GM21367 (cell line): ENCODE measurements around the gene FITM1.
"Not testable (repeated sequence)": the region's sequence is repeated elsewhere in the genome, so short reads cannot be mapped to it uniquely, and the experiment has no call there.

ENCODE experiments used
- ATAC-seq: cut with Tn5 transposase; IDR thresholded peaks from one replicate; pipeline ENCODE4 v1.9.1; 2021; ENCODE audit not compliant: unreplicated experiment

Gene FITM1

DNA sequence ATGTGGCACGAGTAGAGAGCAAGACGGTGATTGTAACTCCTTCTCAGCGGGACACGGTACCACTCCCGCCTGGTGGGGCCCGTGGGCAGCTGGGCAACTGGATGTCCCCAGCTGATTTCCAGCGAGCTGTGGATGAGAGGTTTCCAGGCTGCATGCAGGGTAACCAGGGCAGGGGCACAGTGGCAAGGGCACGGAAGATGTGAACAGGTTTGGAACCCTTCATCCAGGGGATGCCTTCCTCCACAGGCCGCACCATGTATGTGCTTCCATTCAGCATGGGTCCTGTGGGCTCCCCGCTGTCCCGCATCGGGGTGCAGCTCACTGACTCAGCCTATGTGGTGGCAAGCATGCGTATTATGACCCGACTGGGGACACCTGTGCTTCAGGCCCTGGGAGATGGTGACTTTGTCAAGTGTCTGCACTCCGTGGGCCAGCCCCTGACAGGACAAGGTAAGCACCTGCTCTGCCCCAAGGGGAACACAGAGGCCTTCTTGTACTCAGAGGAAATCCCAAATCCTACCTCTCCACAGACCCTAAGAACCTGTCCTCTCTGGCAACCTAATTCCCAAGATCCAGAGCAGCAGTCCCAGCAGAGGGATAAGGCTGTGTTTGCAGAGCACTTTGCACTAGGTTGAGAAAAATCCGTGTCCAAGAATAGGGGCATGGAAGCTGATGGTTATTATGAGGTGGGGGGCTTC lies 32.1 kb upstream of the FITM1 start:
- ATAC-seq, result no peak

DNA sequence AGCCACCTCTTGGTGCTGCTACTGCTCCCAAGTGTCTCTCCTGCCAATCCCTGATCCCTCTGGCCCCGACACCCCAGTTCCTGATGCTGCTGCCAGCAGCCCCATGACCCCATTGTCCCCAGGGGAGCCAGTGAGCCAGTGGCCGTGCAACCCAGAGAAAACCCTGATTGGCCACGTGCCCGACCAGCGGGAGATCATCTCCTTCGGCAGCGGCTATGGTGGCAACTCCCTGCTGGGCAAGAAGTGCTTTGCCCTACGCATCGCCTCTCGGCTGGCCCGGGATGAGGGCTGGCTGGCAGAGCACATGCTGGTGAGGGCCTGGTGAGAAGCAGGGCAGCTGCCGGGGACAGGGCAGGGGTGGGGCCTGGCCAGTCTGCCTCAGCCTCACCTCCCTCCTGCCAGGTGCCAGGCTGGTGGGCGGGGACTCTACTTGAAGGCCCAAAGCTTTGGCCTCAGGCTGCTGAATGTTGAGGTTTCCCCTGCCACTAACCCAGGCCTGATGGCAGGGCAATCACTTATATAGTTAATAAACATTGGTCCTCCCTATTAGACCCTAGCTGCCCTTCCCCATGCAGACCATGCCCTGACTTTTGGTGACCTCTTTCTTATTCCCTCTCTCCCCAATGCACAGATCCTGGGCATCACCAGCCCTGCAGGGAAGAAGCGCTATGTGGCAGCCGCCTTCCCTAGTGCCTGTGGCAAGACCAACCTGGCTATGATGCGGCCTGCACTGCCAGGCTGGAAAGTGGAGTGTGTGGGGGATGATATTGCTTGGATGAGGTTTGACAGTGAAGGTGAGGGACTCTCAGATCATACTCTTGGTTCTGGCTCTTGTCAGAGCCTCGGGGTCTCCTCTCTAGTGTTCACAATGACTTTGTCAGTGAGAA lies 31.3 kb upstream of the FITM1 start:
- no peak for ATAC-seq

DNA sequence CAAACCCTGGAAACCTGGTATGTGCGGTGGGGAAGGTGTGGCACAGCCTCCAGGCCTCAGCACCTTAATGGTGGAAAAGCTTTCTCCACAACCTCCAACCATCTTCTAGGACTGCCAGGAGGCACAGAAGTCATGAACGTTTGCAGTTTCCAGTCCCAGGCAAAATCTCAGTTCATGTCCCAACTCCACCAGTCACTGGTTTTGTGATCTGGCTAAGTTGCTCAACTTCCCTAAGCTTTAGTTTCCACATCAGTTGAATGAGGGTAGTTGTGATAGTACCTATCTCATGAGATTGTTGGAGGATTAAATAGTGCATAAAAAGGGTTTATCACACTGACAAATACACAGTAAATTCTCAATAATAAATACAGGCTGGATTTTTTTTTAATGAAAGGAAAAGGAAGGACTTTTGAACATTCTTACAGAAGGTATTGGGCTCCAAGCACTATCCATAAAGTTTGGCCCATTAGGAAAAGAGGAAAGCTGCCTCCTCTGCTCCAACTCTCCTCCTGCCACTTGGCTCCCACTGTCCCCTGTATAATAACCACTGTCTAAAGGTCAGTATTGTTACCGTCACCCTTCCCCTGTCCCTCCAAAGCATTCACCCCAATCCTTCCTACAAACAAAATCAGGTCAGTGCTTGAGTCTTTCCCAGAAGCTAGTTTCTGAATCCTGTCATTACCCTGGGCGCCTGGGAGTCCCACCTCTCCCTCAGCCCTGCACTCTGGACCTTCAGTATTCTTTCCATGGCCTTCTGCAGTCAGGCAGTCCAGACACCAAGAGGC lies 30.1 kb upstream of the FITM1 start:
- no peak for ATAC-seq

DNA sequence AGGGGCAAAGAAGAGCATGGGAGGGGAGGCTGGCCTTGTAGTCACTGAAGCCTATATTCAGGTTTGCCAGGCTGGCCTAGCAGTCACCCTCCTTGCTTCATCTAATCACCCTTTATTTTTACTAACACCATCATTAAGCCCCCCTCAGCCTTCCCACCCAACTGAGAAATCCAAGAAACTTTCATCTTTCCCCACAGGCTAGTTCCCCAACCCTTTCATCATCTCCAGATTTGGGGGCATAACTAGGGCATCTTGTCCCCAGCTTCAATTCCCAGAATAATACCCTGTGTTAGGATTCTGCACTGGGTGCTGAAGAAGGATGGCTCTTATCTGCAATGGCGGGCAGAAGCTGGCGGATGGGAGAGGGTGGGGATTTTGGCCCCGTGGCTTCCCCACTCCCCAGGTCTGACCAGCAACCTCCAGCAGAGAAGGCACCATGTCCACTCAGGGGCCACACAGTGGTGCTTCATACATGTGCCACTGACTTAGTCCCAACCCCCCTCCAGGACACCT lies 29.4 kb upstream of the FITM1 start:
- ATAC-seq, result no peak

DNA sequence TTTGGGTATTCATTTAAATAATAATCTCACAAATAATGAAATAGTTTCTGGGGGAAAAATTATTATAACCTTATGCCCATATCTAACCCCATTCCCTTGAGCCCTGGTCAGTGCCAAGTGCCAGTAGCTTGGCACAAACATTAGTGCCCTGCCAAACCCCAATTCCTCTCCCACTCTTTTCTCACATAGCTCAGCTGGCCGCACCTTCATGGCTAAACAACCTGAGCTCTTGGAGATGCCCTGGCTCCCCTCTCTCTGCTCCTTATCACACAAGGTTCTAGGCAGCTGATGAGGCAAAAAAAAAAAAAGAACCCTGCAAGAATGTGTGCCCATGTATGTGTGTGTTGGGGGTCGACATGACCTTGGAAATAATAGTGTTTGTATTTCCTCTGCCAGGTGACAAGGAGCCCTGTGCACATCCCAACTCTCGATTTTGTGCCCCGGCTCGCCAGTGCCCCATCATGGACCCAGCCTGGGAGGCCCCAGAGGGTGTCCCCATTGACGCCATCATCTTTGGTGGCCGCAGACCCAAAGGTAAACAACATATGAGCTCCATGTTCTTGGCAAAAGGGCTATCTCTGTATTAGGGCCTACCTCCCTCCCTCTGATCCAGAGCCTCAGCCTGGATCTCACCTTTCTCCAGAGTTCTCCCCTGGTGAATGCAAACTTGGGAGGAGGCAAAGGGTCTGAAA lies 28.0 kb upstream of the FITM1 start:
- ATAC-seq, result no peak

DNA sequence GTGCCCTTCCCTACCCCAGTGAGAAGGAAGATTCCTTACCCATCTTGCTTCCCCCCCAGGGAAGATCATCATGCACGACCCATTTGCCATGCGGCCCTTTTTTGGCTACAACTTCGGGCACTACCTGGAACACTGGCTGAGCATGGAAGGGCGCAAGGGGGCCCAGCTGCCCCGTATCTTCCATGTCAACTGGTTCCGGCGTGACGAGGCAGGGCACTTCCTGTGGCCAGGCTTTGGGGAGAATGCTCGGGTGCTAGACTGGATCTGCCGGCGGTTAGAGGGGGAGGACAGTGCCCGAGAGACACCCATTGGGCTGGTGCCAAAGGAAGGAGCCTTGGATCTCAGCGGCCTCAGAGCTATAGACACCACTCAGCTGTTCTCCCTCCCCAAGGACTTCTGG lies 27.0 kb upstream of the FITM1 start:
- ATAC-seq, result no peak

DNA sequence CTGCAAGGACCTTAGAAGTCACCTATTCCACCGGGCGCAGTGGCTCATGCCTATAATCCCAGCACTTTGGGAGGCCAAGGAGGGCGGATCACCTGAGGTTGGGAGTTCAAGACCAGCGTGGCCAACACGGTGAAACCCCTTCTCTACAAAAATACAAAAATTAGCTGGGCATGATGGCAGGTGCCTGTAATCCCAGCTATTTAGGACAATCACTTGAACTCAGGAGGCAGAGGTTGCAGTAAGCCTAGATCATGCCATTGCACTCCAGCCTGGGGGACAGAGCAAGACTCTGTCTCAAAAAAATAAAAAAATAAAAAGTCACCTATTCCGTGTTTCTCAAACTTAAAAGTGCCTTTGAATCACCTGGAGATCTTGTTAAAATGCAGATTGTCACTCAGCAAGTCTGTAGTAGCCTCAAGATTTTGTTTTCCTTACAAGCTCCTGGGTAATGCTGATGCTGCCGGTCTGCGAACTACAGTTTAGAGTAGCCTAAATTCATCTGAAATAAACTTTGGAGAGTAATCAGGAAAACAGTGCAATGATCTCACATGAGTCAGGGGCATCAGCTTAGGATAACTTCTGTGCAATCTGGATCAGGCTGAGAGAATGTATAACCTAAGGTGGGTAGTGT lies 24.7 kb upstream of the FITM1 start:
- not testable (repeated sequence) for ATAC-seq

DNA sequence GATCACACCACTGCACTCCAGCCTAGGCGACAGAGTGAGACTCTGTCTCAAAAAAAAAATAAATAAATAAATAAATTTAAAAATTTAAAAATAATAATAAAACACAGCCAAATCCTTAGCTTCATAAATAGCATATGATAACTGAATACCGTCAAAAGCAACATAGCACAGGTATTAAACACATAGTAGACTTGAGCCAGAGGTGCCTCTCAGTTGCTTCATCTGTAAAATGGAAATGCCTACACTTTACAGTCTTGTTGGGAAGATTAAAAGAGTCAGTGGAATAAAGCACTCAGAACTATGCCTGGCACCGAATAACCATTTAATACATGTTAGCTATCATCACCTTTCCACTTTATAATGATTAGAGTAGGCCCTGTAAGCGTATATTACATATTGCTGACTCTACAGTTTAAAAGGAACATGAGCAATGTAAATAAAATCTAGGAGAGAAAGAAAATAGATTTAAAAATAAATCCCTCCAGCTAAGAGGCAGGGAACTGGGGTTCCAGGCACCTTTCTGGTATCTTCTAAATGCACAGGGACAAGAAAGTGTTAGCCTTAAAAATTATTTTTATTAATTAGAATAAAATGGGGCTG lies 23.7 kb upstream of the FITM1 start:
- no peak for ATAC-seq

DNA sequence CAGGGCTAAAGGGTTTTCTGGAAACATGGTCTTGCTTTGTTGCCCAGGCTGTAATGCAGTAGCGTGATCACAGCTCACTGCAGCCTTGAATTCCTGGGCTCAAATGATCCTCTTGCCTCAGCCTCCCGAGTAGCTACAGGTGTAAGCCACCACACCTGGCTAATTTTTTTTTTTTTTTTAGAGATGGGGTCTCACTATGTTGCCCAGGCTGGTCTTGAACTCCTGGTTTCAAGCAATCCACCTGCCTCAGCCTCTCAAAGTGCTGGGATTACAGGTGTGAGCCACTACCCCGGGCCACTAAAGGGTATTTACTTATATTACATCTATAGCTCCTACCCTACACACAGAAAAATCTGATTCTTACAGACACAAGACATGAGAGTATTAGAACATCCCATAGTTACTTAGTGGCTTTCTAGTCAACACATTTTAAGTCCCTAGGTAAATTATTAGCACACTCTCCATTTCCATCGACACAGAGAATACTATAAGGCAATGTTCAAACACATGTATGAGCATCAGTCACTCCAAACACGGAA lies 22.1 kb upstream of the FITM1 start:
- no peak for ATAC-seq

DNA sequence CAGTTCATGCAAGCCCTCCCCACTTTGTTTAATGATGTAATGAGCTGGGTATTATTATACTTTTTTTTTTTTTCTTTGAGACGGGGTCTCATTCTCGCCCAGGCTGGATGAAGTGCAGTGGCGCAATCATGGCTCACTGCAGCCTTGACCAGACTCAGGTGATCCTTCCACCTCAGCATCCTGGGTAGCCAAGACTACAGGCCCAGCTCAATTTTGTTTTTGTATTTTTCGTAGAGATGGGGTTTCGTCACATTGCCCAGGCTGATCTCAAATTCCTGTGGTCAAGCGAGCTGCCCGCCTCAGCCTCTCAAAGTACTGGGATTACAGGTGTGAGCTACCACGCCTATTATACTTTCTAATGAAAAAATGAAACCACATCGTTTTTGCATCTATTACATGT lies 20.4 kb upstream of the FITM1 start:
- ATAC-seq, result no peak

DNA sequence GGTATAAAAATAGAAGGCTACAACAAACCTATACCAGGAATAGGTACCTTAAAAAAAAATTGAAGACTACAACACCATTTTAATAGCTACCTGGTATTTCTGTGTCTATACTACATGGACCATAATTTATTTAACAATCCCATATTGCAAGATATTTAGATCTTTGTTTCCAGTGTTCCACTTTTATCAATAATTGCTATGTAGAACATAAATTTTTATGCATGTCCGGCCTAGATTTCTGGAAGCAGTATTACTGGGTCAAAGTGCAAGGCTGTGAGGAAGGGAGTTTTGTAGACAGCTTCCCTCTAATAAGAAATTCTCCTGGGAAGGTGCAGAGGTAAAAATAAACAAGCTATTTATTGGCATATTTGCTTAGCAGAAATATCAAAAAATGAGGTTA lies 19.9 kb upstream of the FITM1 start:
- ATAC-seq, result no peak

DNA sequence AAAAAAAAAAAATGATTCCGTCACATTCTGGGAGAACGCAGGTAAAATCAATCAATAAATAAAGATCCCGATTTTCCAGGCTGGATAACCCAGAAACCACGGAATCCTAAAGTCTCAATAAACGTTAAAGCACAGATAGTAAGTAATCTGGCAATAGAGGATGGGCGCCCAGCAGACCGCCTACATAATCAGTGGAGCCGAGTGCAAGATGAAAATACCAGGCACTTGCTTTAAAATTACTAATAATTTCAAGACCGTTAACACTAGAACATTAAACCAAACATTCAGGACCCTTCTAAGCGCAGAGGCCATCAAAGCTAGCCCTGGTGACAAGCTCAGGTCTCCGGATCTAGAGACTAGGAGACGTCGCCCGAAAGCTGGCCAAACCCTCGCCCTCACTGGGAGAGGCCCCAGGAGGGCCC lies 17.1 kb upstream of the FITM1 start:
- ATAC-seq, result no peak

DNA sequence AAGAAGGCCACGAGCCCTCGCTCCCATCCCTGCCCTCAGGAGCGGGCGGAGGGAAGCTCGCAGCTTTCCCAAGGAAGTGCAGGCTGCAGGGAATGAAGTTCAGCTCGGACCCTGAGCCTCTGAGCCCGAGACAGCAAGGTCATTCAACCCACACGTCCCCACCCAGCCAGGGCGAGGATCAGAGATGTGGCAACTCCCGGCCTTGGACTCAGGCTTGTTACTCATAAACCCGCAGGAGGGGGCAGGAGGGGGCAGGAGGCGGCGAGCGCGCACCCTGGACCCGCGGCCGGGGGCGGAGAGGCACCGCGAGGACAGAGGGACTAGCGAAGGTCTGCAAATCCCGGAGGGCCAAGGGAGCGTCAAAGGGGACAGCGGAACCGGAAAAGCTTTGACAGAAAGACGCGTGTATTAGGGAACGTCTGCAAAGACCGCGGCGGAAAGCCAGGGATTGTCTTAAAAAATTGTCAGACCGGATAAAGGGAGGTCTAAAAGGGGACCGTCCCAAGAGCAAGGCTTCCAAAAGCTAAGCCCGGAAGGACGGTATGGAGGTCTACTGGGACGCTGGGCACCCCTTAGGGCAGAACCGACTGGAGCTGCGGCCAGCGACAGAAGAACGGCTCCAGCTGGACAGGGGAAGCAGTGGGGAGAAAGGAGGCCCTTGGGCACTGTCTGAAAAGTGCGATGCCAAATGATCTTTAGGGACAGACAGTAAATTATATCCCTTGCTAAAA lies 16.5 kb upstream of the FITM1 start:
- ATAC-seq, result peak; percentile 29

DNA sequence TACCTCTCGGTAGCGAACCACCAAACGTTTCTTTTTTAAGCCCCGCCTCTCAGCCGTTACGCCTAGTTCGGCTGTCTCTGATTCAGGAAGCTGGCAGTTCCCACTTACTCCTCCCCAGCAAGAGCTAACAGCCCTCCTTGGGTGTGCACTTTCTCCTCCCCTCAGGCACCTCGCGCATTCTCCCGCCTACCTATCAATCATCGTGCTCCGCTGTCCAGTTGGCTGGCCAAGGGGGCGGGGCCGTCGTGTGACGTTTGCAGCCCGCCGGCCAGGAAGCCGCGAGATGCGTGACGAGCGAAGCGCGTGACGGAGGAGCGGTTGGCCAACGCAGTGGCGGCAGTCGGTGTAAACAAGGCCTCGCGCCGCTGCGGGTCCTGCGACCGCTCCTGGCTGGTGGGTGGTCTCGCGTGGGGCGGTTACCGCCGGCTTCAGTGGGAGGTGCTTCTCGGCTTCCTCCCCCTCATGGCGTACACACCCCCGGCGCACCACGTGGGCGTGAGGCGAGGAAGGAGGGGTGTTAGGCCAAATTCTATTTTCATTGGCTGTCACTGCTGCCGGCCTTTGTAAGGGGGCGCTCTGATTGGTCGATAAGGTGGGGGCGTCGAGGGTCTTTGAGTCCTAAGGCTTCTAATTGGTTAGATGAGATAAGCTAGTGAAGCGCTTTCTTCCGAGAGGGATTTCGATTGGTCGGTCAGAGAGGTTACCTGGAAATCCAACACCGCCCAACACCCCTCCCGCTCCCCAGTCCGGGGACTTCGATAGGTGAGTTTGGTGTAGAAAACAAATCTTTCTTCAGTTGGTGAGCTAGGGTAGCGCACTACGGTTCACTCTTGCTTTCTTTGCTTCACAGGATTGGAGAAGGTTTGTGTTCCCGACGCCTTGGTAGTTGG lies 15.7 kb upstream of the FITM1 start, which contains the start of the genes DCAF11 and NRL:
Gene DCAF11, plus strand, starts transcription at position 246 of the 890 bp plus-strand sequence. CDS start 818 bp downstream, outside the sequence.
Gene NRL, minus strand, starts transcription at position 418 of the 890 bp plus-strand sequence. CDS start 32,101 bp downstream, outside the sequence.
- ATAC-seq, result peak; percentile 74

DNA sequence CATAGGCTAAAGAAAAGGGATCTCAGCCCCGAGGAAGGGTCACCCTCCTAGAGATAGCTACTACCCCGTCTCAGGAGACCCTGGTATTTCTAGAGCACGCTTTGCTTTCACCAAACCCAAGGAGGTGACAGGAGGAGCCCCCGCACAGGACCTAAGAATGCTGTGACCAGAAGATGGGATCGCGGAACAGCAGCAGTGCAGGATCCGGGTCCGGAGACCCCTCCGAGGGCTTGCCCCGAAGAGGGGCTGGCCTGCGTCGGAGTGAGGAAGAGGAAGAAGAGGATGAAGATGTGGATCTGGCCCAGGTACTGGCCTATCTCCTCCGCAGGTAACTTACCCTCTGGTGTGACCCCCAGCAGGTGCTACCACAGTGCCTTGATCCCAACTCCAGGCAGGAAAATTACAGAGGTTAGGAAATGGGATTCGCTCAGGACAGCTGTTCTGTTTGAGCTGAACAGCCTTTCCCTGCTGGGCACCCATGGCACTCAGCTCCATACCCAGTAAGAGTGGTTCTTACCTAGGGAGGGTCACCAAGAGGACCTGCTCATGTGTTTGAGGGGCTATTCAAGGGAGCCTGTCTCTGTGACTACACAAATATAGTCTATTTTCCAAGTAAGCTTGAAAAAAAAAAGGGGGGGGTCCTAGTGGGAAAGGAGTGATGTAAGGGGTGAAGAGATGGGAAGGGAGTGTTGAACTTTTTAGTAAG lies 14.9 kb upstream of the FITM1 start:
- ATAC-seq, result peak; percentile 0

DNA sequence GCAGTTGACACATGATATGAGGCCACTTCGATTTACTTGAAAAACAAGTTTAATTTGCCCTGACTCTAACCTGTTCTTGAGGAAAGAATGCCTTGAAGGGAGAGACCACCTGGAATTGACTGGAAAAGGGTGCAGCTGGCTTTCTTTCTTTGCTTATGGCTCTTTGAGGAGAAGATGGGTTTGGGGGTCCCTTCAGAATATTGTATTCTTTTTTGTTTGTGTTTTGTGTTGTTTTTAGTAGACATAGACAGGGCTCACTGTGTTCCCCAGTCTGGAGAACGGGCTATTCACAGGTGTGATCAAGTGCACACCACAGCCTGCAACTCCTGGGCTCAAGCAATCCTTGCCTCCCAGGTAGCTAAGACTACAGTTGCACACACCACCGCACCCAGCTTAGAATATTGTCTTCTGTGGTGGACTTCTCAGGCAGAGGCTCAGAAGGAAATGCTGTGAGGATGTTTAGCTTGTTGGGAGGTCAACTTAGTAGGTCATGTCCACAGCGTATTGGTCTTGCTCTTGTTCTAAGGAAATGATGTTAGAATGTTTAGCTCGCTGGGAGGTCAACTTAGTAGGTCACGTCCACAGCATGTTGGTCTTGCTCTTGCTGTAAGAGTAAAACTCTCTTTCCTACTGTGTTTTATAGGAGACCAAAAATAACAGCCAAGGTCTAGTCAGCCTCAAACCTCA lies 14.2 kb upstream of the FITM1 start:
- ATAC-seq, result no peak
